Transverse colon (tissue), 4 donors: ENCODE measurements around the gene MSTO1.
"Not testable (repeated sequence)": the region's sequence is repeated elsewhere in the genome, so short reads cannot be mapped to it uniquely, and the experiment has no call there.

Source experiments
- CTCF ChIP-seq, 5 experiments: fragments of 200-600 bp in 3 of 5; fragments of 450-650 bp in 2 of 5; sonication (generic) in 3 of 5; IDR thresholded peaks; 1 replicate in 2 of 5; 2 replicates in 3 of 5; pipeline ENCODE4 v1.5.1; 2016 to 2017; ENCODE audit warnings: antibody characterized with exemption in 5 of 5, inconsistent platforms in 3 of 5, mild to moderate bottlenecking in 2 of 5, moderate library complexity in 1 of 5
- POLR2A ChIP-seq: fragments of 450-650 bp; IDR thresholded peaks from one replicate; pipeline ENCODE4 v1.6.1; 2016; ENCODE audit warnings: antibody characterized with exemption, mild to moderate bottlenecking, moderate library complexity
- POLR2AphosphoS5 ChIP-seq, 3 donors: sonication (generic); formaldehyde crosslinking; IDR thresholded peaks; one replicate each; pipeline ENCODE4 v1.6.1; 2016; ENCODE audit warnings: antibody characterized with exemption in 3 of 3

GRCh38 chr1:155661239-155661638 lies 51.2 kb downstream of the MSTO1 start:
- not testable (repeated sequence) for TF ChIP-seq POLR2A; POLR2AphosphoS5 (IDR thresholded peaks at IDR 0.05); CTCF (IDR thresholded peaks at IDR 0.05)
